OCI-LY7 (cell line): ENCODE results near the gene PTP4A1.

Experiments used
- EZH2phosphoT487 ChIP-seq: fragments of 200-600 bp; sonication (generic); IDR thresholded peaks from 2 replicates; pipeline ENCODE4 v1.6.1; 2018; ENCODE audit warnings: low read depth, borderline replicate concordance, mild to moderate bottlenecking, mixed run types, antibody characterized with exemption, low read length, moderate library complexity, mixed read lengths
- TF ChIP-seq, protein P1 (sequence below): fragments of 200-600 bp; sonication (generic); conservative IDR thresholded peaks from 2 replicates; pipeline ENCODE4 v1.5.1; 2014; ENCODE audit warnings: mild to moderate bottlenecking, antibody characterized with exemption, low read length, moderate library complexity, mixed read lengths

DNA sequence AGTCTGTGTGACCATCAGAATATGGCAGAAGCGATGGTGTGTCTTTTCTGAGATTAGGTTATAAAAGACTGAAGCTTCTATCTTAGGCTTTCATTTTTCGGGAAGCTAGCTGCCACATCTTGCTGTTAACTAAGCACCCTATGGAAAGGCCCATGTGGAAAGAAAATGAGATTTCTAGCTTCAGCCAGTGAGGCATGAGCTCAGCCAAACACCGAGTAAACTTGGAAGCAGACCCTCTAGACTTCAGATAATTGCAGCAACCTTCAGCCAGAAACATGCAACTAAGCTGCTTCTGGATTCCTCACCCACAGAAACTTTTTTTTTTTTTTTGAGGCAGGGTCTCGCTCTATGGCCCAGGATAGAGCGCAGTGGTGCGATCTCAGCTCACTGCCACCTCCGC lies 20.6 kb downstream of the PTP4A1 start:
- TF ChIP-seq EZH2phosphoT487: no peak
- TF ChIP-seq, protein P1, sequence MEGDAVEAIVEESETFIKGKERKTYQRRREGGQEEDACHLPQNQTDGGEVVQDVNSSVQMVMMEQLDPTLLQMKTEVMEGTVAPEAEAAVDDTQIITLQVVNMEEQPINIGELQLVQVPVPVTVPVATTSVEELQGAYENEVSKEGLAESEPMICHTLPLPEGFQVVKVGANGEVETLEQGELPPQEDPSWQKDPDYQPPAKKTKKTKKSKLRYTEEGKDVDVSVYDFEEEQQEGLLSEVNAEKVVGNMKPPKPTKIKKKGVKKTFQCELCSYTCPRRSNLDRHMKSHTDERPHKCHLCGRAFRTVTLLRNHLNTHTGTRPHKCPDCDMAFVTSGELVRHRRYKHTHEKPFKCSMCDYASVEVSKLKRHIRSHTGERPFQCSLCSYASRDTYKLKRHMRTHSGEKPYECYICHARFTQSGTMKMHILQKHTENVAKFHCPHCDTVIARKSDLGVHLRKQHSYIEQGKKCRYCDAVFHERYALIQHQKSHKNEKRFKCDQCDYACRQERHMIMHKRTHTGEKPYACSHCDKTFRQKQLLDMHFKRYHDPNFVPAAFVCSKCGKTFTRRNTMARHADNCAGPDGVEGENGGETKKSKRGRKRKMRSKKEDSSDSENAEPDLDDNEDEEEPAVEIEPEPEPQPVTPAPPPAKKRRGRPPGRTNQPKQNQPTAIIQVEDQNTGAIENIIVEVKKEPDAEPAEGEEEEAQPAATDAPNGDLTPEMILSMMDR: no peak
